Peyer's patch (tissue), 4 donors: ENCODE data around the gene TKTL2.

Source experiments
- CTCF ChIP-seq, 6 experiments: fragments of 450-650 bp in 4 of 6; fragments of 200-600 bp in 2 of 6; sonication (generic) in 1 of 6; IDR thresholded peaks; one replicate each; pipeline ENCODE4 v1.5.1; 2017 to 2019; ENCODE audit warnings: antibody characterized with exemption in 6 of 6, mild to moderate bottlenecking in 3 of 6, moderate library complexity in 1 of 6
- POLR2A ChIP-seq, 2 donors: fragments of 450-650 bp; IDR thresholded peaks; one replicate each; pipeline ENCODE4 v1.5.1; 2017; ENCODE audit warnings: antibody characterized with exemption in 2 of 2, mild to moderate bottlenecking in 2 of 2, moderate library complexity in 2 of 2

GRCh38 chr4:163500586-163500985 lies 27.0 kb upstream of the TKTL2 start:
- TF ChIP-seq CTCF (IDR thresholded peaks at IDR 0.05) (no peak), POLR2A (IDR thresholded peaks at IDR 0.05) (no peak)
